GM21381 (cell line): Measurements from ENCODE around the gene IFNW1.
"Not testable (repeated sequence)": the region's sequence is repeated elsewhere in the genome, so short reads cannot be mapped to it uniquely, and the experiment has no call there.

Source experiments
- ATAC-seq: cut with Tn5 transposase; IDR thresholded peaks from one replicate; pipeline ENCODE4 v1.9.1; 2021; ENCODE audit warnings: mild to moderate bottlenecking, moderate library complexity; ENCODE audit not compliant: unreplicated experiment

The IFNW1 gene

DNA sequence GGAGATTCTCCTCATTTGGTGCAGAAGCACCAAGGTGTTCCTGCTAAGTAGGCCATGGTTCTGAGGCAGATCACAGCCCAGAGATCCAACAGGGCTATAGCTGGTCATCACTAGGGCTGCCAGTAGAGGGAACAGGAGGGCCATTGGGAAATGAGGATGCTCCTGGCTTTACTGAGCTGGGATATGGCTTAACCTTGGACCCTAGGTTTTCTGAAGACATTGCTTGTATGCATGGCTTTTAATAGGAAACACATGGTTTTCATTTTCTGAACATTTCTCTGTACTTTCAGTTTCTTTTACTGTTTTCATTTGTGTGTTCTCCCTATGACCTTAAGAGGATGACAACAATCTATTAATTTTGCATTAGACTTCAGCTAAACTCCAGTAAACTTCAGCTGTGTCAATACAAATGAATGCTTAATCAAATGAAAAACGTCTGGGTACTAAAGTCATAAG is at the start of gene IFNW1:
Gene IFNW1 (minus strand): TSS at position 406 of the 456 bp plus-strand sequence. CDS start 262 bp downstream, at position 144.
- no peak for ATAC-seq

DNA sequence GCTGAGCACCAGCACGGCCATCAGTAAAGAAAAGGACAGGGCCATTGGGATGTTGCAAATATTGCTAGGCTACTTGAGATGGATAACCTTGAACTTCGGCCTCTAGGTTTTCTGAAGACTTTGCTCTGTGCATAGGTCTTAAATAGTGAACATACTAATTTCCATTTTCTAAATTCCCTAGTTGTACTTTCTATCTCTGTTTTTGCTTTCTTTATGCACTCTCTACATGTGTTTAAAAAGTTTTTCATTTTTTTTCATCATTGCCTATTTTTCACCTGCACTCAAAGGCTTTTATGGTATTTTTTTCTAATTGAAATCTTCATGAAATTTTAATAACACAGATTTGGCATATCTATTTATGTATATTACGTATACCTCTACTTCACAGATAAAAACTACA is 45.9 kb upstream of the IFNW1 start, which contains the start of gene IFNA4:
Gene IFNA4 (minus strand): TSS at position 101 of the 400 bp plus-strand sequence. CDS start 56 bp downstream, at position 45.
- not testable (repeated sequence) for ATAC-seq

DNA sequence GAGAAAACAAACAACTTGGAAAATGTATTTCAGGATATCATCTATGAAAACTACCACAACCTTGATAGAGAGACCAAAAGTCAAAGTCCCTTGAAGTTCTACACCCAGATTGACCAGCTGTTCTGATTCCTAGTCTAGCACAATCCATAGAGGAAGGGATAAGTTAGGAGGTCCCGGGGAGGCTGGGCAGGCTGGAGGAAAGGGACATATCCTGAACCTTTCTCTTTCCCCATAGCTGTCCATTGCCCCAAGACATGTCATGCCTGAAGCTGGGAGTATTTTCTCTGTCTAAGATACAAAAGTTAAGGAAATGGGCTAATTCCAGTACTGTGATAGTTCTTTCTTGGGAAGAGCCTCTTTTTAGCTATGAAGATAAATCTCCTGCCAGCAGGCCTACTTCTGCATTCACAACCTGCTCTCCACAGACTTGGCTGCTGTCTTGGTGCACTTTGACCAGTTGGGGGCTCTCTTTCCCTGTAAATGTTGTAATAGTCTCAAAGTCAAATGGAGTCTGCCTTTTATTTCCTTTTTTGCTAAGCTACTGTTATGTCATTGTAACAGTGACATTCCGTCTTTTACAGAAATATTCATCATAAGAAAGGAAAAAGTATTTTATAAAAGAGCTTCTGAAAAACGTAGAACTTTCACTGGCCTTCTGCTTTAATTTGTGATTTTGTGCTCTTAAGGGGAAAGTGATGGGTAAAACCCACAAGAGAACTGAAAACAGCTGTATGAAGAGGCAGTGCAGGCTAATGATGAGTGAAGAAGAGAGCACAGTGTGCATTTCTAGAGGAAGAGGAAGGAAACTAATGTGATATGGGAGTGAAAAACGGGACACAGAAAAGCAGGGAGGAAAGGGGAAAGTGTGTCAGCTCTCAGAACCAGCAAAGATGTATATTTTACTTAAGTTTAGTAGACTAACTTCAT is 41.4 kb upstream of the IFNW1 start:
- ATAC-seq, result peak; percentile 92

DNA sequence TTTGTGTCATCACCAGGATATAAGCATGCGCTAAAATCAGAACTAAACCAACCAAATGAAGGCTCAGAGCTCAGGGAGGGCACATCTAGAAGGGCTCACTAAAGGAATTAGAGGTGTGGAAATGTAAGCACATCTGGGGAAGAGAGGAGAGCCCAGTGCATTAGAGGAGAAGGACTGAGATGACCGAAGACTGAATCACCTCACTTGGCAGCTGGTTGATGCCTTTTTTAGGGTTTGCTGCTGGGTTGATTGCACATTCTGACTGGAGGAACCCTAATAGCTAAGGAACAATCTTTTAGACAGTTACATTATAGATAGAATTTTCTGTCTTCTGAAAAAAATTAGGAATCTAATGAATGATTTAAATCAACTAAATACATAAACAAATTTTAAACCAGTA is 33.0 kb upstream of the IFNW1 start:
- ATAC-seq, result no peak

DNA sequence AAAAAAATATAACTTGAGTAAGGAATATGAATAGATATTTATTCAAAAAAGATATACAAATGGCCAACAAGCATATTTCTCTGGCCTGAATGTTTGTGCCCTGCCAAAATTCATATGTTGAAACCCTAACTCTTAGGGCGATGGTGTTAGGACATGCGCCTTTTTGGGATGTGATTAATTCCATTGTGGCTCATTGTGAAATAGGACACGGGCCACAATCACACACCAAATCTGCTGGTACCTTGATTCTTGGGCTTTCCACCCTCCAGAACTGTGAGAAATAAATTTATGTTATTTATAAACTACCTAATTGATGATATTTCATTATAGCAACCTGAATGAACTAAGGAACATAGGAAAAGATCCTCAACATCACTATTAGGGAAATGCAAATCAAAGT is 30.5 kb upstream of the IFNW1 start:
- ATAC-seq, result no peak

DNA sequence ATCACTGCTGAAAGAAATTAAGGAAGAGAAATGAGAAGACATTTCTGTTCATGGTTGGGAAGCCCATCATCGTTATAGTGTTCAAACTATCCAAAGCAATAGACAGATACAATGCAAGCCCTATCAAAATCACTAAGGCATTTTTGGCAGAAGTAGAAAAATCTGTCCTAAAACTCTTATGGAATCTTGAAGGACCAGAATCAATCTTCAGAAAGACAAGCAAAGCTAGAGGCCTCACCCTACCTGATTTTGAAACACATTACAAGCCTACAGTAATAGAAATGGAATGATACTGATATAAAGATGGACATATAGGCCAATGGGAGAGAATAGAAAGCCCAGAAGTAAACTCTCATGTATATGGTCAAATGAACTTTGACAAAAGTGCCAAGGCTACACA is 29.7 kb upstream of the IFNW1 start:
- ATAC-seq, result no peak

DNA sequence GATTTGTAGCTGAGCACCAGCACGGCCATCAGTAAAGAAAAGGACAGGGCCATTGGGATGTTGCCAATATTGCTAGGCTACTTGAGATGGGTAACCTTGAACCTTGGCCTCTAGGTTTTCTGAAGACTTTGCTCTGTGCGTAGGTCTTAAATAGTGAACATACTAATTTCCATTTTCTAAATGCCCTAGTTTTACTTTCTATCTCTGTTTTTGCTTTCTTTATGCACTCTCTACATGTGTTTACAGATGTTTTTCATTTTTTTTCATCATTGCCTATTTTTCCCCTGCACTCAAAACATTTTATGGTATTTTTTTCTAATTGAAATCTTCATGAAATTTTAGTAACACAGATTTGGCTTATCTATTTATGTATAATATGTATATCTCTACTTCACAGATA is 24.9 kb upstream of the IFNW1 start, which contains the start of gene IFNA21:
Gene IFNA21 (minus strand): TSS at position 101 of the 400 bp plus-strand sequence. CDS start 48 bp downstream, at position 53.
- not testable (repeated sequence) for ATAC-seq

DNA sequence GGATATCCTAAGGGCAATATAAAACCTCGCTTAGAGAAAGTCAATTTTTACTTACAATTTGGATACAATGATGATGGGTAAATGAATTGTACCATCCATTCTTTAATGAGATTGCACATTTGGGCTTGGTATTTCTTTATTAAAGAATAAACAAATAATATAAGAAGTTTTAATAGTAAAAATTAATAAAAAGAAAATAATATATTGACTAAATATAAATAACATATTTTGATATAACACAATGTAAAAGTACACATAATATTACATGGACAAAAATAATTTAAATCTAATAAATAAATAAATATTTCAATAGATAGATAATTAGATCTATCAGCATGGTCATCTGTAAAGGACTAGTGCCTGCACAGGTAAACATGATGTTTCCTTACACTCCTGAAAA is 23.9 kb upstream of the IFNW1 start:
- no peak for ATAC-seq

DNA sequence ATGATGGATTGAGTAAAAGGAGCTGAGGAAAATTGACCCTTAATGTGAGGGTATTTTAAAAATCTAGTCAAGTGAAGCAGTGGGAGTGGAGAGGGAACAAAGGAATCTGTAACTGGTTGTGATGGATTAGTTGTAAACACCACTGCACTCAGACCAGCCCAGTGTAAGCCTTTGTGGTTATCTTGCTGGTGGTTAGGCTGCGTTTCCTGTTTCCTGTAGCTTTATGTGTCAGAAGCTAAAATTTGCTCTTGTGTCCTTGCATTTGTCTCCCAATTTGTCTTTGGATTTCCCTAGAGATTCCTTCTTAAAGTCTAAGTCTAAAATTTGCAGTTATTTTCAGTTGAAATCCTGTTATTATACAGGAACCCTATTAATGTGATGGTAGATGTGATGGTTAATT is 18.5 kb upstream of the IFNW1 start:
- ATAC-seq, result peak; percentile 95

DNA sequence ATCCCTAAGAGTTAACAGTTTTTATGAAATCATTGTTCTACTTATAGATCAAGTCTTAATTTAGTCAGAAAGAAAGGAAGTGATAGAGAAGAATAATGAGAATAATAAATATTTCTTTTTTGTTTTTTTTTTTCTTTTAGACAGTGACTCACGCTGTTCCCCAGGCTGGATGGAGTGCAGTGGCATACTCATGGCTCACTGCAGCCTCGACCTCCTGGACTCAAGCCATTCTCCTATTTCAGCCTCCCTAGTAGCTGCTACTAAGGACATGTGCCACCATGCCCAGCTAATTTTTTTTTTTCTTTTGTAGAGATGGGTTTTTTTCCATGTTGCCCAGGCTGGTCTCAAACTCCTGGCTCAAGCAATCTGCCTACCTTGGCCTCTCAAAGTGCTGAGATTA is 13.9 kb upstream of the IFNW1 start:
- ATAC-seq, result no peak

DNA sequence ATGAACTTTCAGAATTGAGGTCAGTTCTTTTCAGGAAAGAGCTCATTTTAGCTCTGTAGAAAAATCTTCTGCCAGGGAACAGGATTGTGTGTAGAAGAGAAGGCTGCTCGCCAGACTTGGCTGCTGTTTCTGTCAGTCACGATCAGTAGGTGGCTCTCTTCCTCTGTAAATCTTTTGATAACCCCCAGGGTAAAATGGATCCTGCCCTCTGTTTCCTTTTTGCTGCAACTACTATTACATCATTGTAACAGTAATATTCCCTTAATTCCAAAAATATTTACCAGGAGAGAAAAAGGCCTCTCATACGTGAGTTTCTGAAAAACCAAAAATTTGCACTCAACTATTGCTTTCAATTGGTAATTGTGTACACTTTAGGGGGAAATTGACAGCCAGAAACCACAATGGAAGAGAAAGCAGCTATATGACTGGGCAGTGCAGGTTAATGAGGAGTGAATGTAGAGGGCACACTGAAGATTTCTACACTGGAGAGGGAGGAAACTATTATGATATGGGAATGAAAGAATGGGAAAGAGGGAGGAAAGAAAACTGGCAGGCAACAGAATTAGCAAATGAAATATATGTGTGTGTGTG is 12.5 kb upstream of the IFNW1 start:
- ATAC-seq, result peak; percentile 89

DNA sequence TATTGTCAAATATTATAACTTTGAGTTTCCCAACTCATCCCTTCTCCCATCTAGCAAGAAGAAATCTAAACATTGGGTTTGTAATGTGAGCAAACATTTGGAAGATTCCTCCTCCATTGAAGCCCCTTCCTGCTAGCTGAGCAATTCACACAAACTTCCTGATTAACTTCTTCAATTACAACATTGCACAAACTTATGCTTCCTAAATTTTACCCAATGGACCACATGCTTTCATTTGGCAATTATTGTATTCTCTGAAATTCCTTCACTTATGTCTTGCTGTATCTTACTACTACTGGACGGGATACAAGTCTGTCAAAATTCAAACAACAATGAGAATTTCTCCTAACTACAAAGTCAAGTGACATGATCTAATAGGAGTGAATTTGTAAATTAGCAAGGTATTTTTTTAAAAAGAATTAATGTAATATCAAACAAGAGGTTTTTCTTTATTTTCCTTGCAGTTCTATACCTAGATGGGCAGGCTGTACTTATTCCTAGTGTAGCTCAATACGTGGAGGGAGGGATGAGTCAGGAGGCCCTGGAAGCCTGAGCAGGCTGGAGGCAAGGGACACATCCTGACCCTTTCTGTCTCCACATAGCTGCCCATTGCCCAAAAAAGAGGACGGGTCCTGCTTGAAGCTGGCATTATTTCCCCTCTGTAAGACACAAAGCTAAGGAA is 11.8 kb upstream of the IFNW1 start:
- ATAC-seq, result peak; percentile 37

DNA sequence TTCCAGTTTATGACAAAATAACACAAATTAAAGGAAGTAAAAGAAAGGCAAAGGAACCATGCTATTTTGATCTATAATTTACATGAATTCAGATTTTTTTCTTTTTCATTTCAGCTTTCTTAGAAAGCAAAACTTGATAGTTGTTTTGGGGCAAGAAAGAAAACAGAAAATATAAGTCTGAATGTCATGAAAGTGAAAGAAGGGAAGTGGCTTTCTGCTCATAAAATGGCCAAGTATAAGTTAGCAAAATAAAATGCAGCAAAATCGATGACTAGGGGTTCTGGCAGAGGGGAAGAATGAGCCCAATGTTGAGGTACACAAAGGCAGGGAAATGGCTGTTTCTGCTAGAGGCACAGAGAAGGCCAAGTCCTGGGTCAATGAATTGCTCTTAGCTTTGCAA is 3.0 kb upstream of the IFNW1 start:
- ATAC-seq, result no peak

DNA sequence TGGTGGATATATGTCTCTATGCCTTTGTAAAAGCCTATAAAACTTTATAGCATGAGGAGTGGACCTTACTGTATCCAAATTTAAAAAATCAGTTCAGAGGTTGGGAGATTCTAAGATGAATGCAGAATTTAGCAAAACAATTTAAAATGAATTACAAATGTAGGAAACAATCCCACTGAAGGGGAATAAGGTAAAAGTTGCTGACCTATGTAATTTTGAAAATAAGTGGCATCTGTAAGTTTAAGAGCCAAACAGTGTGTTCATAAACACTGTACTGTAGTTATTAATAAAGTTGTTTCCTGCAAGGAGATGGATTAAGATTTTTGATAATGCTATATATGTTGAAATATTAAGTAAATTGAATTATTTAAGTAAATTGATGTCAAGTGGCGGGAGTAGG is 4.6 kb downstream of the IFNW1 start:
- no peak for ATAC-seq

DNA sequence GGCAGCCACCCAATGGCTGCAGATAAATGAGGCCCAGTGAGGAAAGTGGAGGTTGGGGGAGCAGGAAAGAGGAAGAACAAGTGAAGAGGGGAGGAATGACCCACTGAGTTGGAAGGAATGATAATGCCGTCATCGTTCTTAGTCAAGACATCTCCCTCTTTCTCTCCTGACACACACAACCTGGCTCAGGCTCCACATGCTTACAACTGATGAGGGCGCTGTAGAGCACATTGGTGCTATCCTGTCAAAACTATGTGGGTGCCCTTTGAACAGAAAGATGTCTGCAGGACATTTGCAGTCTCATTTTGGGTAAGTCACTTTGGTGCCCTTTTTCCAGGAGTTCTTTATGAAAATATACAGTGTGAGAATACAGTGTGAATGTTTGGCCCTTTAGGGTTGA is 5.9 kb downstream of the IFNW1 start:
- ATAC-seq, result no peak

DNA sequence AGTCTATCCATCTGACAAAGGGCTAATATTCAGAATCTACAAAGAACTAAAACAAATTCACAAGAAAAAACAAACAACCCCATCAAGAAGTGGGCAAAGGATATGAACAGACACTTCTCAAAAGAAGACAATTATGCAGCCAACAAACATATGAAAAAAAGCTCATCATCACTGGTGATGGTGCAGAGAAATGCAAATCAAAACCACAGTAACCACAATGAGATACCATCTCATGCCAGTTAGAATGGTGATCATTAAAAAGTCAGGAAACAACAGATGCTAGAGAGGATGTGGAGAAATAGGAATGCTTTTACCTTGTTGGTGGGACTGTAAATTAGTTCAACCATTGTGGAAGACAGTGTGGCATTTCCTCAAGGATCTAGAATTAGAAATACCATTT is 13.4 kb downstream of the IFNW1 start:
- ATAC-seq, result not testable (repeated sequence)

DNA sequence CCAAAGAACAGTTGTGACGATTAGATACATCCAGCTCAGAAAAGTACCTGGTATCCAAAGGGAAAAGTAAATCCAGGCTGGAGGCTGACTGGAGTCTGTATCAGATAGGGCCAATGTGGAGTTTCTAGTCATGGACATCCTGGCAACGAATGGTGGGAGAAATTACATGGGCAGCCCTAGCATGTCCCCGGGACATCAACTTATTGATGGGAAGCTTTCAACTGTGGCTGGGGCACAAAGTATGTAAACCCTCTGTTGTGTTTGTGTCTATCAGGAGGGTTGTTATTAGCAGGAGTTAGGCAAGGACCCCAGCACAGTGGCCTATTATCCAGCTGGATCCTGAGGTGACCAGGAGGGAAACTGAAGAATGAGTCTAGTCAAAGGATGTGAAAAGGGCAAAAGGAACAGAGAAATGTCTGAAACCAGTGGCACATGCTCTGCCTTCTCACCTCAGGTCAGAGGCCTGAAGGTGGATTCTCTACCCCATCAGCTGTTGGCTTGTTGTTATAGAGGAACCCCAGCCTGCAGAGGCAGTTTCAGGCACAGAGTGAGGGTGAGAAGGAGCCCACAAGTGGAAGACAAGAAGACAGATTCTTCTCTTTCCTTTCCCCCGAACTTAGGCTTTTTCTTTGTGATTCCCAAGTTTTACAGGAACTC is 19.9 kb downstream of the IFNW1 start:
- ATAC-seq, result peak; percentile 94

DNA sequence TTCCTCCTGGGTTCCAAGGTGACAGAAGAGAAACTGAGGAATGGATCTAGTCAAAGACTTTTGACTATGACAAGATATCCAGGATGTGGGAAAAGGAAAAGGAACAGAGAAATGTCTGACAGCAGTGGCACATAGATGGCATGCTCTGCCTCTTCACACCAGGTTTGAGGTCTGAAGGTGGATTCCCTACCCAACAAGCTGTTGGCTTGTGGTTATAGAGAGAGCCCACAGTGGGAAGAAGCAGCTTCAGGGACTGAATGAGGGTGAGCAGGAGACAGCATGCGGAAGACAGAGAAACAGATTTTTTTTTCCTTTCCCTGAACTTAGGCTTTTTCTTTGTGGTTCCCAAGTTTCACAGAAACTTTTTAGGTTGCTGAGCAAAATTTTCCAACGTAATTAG is 20.6 kb downstream of the IFNW1 start:
- ATAC-seq, result peak; percentile 52

DNA sequence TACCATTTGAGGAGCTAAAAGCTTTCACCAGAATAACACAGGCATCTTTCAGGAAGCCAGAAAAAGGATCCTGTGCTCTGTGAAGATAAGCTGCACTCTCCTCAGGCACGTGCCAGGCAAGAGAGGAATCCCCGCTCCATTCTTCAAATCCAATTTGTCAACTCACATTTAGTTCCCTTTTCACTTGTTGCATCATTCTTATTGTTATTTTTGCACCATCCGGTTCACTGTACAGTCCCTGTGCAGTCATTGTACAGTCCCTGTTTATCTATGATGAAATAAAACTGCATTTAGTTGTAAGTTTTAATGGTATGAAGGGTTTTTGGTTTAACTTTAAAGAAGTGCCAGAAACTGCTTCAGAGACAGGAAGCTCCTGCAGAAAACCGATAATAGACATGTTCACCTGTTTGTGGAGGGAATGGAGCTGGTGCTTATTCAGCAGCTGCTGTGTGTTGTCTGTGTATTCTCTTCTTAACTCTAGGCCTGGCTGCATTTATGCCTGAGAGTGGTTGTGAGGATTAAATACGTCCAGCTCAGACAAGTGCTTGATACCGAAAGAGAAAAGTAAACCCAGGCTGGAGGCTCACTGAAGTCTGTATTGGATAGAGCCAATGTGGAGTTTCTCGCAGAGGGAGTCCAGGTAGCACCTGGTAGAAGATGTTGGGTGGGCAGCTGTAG is 22.4 kb downstream of the IFNW1 start:
- no peak for ATAC-seq

DNA sequence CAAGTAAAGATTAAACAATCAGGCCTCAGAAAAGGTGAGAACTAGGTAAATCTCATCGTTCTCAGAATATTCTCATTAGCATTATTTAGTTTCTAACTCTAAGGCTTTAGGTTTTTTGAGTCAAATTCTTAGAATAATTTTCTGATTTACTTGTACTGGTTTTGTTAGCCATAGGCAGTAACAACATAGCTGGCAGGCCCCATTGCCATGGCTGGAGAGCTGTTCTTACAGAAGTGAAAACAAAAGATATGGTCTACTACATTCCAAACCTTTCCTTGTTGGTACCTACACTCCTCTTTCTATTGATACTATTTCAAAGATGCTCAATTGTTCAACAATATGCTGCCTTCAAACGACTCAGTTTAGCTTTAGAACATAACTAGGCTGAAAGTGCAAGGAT is 27.3 kb downstream of the IFNW1 start:
- ATAC-seq, result no peak
